Activated T-cell treated with anti-CD3 and anti-CD28 coated beads for 4 hours (primary cell): ENCODE measurements around the gene PACSIN1.
A peak's percentile ranks its signal among the peaks of the same experiment; 100 is the strongest.
"Not testable (repeated sequence)": the region's sequence is repeated elsewhere in the genome, so short reads cannot be mapped to it uniquely, and the experiment has no call there.

Source experiments
- DNase-seq: peaks from one replicate; pipeline ENCODE4 v3.0.0-alpha.2; 2020

Gene PACSIN1

GRCh38 chr6:34459899-34460593, 5.8 kb upstream of the PACSIN1 start:
- DNase-seq = peak; percentile 41

GRCh38 chr6:34460796-34461507, 4.9 kb upstream of the PACSIN1 start:
- DNase-seq = no peak

- DNase-seq = no peak
Observed at GRCh38 chr6:34462010-34462409, 3.9 kb upstream of the PACSIN1 start.

GRCh38 chr6:34462551-34462971, 3.3 kb upstream of the PACSIN1 start:
- DNase-seq = no peak

- DNase-seq = no peak
Observed at GRCh38 chr6:34463299-34463698, 2.6 kb upstream of the PACSIN1 start.

- no peak for DNase-seq
Observed at GRCh38 chr6:34463849-34464248, 2.0 kb upstream of the PACSIN1 start.

GRCh38 chr6:34466242-34467185, 638 bp downstream of the PACSIN1 start:
- no peak for DNase-seq

GRCh38 chr6:34468378-34468892, 2.6 kb downstream of the PACSIN1 start:
- DNase-seq = no peak

- DNase-seq = no peak
Observed at GRCh38 chr6:34469499-34469898, 3.6 kb downstream of the PACSIN1 start.

GRCh38 chr6:34472425-34472824, 6.5 kb downstream of the PACSIN1 start:
- no peak for DNase-seq

- no peak for DNase-seq
Observed at GRCh38 chr6:34473967-34474366, 8.1 kb downstream of the PACSIN1 start.

- no peak for DNase-seq
Observed at GRCh38 chr6:34474754-34475153, 8.9 kb downstream of the PACSIN1 start.

- no peak for DNase-seq
Observed at GRCh38 chr6:34475238-34475682, 9.4 kb downstream of the PACSIN1 start.

- no peak for DNase-seq
Observed at GRCh38 chr6:34475767-34476328, 10.0 kb downstream of the PACSIN1 start.

- DNase-seq = no peak
Observed at GRCh38 chr6:34476447-34476846, 10.6 kb downstream of the PACSIN1 start.

GRCh38 chr6:34476921-34477320, 11.0 kb downstream of the PACSIN1 start:
- no peak for DNase-seq

- DNase-seq = no peak
Observed at GRCh38 chr6:34478796-34479195, 12.9 kb downstream of the PACSIN1 start.

GRCh38 chr6:34483781-34484180, 17.9 kb downstream of the PACSIN1 start:
- DNase-seq = not testable (repeated sequence)

- DNase-seq = no peak
Observed at GRCh38 chr6:34484391-34484790, 18.5 kb downstream of the PACSIN1 start.

- peak; percentile 56 for DNase-seq
Observed at GRCh38 chr6:34484899-34485298, 19.0 kb downstream of the PACSIN1 start.

- no peak for DNase-seq
Observed at GRCh38 chr6:34485321-34486060, 19.6 kb downstream of the PACSIN1 start.
